ENCODE measurements around the gene UBE2G1.

GRCh38 chr17:4327606-4328005 is 38.9 kb downstream of the UBE2G1 start:
- TF ChIP-seq POLR2A (IDR thresholded peaks at IDR 0.05; ENCODE audit: low read depth, low read length) (no peak), POLR2AphosphoS5 (IDR thresholded peaks at IDR 0.05; ENCODE audit: low read depth, low read length) (no peak), TAF1 (IDR thresholded peaks at IDR 0.05; ENCODE audit: borderline replicate concordance, low read depth, low read length) (no peak)

Measured in GM12892 (cell line).